ENCODE data around the gene KCNK3.

- TF ChIP-seq CTCF (IDR thresholded peaks at IDR 0.05), result no peak
- no peak for TF ChIP-seq POLR2A (IDR thresholded peaks at IDR 0.05)
Observed at GRCh38 chr2:26720322-26721114, 28.0 kb downstream of the KCNK3 start.
